ENCODE data around the gene SUCLG2. TPM values are rescaled to one million over a fixed set of nuclear protein-coding genes. Genes with fewer than 3 reads are reported as not detected.

SUCLG2 gene
- total RNA-seq, 1 experiment from 2014 or later: 49.0 TPM

DNA sequence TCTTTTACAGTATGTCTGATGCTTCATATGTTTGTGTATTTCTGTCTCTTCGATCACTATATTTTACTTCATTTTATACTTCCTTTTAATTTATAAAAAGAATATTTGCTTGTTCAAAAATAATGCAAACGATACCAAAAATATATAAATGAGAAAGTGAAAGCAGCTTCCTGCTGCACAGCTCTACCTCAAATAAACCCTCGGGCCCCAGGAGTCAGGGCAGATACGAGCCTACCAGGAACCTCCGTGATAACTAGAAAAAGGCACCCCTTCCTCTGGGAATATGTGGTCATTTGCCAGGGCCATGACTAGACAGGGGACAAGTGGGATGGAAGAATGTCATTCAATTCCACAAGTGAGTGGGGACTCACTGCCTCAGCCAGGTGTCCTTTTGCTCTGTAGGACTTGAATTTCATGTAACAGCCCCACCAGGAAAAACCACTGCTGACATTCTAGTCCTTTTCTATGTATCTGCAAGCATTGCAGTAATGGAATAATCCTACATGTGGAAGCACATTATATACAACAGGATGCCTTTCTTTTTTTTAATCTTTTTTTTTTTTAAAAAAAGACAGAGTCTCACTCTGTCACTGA is 133.3 kb downstream of the SUCLG2 start:
- no peak for DNase-seq (ENCODE audit: extremely low read depth, low read depth)

DNA sequence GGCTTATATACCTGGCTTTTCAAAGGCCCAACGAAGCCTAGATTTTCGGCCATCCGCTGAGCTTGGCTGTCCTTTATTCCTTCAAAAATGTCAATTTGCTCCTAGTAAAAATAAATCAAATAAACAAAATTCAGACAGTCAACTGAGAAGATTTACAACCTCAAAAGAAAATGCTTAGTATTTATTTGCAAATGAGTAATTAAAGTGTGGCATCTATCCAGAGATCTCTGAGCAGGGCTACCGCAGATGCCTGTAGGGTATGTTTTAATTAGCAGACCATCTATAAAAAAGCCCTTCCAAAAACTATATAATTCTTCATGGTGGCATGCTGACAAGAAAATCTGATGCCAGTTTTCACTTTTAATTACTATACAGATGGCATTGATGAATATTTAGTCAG is 136.2 kb downstream of the SUCLG2 start:
- no peak for DNase-seq (ENCODE audit: extremely low read depth, low read depth)

DNA sequence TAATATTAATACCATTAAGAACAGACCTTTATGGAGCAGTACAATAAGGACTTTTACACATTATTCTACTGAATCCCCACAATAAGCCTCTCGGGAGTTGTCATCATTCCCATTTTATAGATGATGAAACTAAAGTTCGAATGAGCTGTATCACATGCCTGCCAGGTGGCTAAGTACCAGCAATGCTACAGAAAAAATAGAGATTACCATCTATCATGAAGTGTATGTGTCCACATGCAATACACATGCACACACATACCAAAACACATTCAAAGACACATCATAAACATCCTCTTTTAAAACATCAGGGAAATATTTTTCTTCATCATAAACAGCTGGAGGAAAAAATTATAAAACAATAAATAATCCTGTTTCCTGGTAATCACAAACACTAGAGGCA is 136.6 kb downstream of the SUCLG2 start:
- DNase-seq (ENCODE audit: extremely low read depth, low read depth): no peak

DNA sequence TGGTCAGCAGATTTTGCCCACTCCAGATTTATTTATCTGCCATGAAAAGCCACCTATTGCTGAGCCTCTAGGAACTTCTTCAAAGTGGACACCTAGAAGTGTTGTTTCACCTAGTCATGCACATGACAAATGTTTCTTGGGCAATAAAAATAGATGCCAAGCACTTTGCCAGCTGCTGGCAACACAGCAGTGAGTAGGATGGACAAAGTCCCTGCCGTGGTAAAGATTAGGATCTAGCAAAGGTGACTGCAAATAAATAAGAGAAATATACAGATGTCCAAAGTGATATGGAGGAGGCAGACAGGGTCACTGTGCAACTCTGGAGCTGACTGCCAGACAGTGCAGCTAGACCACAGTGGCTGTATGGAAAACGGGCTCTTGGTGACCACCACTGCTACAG is 137.9 kb downstream of the SUCLG2 start:
- DNase-seq (ENCODE audit: extremely low read depth, low read depth): no peak

DNA sequence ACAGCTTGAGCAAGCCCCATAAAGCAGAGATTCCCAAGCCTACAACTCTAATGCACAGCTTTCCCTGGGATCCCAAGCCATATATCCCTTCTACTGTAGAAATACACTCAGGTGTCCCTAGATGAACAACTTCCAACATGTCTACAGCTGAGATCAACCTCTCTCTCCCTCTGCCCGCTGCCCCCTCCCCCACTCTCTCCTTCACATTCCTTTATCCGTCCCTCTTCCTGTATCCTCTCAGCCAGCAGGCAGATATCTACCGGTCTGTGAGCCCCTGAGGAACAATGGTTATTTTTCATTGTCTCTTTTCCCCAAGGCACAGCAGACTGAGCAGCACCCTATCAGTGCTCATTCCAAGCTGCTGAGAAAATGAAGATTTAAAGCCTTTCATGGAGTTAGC is 138.6 kb downstream of the SUCLG2 start:
- DNase-seq (ENCODE audit: extremely low read depth, low read depth): no peak

DNA sequence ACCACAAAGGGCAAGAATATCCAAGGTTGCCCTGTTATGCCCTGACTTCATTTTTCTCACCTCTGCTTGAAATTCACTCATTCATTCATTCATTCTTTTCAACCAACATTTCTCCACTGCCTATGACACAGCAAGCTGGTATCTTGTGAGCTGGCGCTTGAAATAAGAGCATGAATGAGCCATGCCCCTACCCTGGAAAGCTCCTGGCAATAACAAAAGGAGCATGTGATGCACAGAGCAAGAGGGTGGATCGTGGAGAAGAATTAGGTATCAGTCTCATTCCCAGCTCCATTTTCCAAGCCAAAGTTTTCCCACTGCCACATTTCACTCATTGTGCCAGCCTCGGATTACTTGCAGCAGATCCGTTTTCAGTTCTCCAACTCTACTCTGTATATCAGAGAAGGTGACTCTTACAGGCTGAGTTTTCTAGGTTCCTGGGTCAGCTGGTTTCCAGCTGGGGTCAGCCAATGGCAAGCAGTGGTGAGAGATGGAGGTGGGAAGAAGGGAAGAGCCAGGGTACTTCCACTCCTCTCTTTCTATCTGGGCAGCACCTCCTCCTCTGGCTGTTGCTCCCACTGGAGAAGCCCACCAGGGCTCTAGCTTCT is 144.8 kb downstream of the SUCLG2 start:
- no peak for DNase-seq (ENCODE audit: extremely low read depth, low read depth)

DNA sequence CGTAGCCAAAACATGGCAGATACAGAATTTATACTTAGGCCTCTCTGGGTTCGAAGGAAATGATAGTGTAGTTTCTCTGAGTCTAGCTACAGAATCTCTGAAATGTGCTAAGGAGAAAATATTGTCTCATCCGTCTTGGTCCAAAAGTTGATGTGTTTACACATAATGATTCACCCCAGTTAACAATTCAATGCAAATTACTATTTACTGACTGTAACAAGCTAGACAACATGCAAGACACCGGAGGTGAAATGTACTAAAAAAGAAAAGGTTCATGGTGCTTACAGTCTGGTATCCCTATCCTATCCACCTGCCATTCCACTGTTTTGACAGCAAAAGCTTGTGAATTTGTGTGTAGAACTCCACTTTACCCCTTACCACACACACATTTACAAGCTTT is 146.8 kb downstream of the SUCLG2 start:
- no peak for DNase-seq (ENCODE audit: extremely low read depth, low read depth)

DNA sequence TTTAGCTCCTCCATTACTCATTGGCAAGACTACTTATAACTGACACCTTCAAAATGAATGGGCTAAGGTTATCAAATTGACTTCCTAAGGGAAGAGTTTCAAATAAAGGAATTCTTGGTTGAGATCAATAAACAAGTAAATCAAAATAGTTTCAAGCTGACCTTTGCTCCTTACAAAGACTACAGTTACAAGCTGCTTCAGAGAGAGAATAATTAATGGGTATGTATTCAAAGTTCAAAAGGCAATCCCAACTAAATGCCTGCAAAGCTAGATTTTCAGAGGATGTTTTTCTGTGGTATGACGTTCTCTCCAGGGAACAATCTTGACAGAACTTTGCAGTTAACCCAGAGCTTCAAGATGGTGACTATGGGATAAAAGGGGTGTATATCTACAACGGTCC is 153.7 kb downstream of the SUCLG2 start:
- DNase-seq (ENCODE audit: extremely low read depth, low read depth): no peak

DNA sequence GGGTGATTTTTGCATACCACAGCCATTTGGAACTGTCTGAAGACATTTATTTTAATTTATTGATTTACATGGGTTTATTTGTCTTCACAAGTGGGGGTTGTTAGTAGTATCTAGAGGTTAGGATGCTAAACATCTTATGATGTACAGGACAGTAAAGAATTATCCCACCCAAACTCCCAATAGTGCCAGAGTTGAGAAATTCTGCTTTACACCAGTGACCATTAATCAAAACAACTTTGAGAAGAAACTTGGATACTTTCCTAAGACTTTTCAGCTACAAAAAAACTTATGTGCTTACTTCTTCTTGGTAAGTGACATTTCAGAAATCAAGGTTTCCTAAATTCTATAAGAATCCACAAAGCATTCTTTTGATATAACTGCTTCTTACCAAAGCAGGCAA is 156.7 kb downstream of the SUCLG2 start:
- DNase-seq (ENCODE audit: extremely low read depth, low read depth): no peak

DNA sequence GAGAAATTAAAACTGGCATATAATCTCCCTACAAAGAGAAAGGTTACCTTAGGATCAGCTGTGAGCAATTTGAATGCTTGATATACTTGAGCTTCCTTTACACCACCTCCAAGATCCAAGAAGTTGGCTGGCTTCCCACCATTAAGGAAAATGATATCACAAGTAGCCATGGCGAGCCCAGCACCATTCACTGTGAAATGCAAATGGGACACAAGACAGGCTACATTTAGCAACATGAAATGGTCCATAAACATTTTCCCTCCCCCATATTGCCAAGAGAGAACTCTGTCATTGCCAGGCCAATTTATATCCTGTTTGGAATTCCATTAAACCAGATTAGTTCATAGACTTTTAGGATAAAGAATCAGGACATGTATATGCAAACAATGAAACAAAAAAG is 158.7 kb downstream of the SUCLG2 start:
- no peak for DNase-seq (ENCODE audit: extremely low read depth, low read depth)

DNA sequence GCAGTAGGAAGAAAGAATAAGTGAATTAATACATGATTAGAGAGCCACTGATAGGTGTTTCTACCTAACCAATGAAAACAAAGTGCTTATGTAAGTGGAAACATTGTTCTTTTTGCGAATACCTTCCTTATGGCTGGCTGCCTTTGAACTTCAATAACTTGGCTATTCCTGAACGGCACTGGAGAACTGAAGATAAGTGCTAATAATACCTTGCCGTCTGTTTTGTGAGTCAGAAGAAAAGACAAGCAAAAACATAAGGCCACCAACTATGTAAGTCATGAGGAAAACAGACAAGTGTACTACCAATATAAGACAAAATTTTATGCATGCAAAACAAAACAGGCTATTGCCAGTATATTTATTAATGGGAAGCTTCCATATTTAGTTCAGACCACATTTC is 160.6 kb downstream of the SUCLG2 start:
- no peak for DNase-seq (ENCODE audit: extremely low read depth, low read depth)

DNA sequence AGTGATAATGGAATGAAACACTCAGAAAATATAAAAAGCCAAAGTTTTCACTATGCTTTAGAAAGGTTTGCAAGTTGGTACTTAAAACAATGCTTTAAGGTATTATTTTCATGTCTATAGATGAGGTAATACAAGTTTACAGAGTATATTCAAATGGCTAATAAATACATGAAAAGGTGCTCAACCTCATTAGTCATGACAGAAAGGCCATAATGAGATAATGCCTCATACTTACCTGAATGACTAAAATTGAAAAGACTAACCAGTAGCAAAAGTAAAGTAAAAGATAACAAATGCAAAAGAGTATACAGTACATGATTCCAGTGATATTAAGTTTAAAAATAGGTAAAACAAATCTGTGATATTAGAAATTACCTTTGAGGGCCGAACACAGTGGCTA is 163.8 kb downstream of the SUCLG2 start:
- no peak for DNase-seq (ENCODE audit: extremely low read depth, low read depth)

DNA sequence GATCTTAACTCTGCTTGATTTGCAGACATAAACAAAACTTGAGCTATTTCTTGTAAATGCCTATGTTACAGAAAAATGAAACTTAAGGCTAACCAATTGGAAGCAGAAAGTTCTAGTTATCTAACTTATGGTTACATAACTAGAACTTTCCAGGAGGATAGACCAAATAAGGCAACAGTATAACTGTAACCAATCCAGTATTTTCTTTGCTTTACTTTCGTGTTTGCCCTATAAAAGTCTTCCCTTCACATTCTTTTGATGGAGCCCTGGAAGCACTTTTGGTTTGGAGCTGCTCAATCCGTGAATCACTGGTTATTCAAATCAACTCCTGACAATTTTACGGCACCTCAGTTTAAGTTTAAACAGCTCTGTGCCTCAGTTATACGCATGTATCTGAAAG is 164.6 kb downstream of the SUCLG2 start:
- DNase-seq (ENCODE audit: extremely low read depth, low read depth): no peak

DNA sequence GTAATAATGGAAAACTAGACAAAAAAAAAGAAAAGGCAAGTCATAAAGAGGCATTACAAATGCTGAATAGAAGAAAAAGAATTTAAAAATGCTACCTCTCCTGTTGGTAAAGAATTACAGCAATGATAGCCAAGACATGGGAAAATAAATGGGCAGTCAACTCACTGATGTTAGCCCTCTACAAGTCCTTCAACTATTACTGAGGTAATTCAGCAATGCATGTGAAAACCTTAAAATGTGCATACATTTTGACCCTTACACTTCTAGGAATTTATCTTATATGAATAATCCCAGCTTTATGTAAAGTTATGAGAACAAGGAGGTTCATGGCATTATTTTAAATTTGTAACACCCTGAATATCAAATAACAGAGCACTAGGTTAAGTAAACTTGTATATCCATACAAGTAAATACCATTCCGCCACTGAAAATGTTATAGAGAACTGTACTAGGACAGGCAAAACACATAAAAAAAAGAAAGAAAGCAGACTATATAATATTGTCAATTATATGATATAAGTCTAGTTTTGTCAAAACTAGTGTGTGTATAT is 166.8 kb downstream of the SUCLG2 start:
- no peak for DNase-seq (ENCODE audit: extremely low read depth, low read depth)

DNA sequence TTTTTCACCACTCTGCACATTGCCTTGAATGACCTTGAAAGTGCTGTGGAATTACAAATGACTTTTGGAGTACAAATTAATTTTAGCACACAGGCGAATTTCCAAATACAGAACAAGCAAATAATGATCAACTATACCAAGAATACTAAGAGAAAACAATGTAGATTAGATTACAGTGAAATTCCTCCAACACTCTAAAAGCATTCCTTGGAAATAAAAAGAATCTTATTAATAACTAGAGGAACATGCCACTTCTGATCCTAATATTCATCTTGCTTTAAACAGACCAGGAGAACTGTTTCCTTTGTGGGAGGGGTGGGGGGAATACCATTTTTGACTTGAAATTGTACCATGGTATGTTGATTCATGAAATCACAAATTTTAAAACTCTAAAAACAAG is 167.5 kb downstream of the SUCLG2 start:
- no peak for DNase-seq (ENCODE audit: extremely low read depth, low read depth)

DNA sequence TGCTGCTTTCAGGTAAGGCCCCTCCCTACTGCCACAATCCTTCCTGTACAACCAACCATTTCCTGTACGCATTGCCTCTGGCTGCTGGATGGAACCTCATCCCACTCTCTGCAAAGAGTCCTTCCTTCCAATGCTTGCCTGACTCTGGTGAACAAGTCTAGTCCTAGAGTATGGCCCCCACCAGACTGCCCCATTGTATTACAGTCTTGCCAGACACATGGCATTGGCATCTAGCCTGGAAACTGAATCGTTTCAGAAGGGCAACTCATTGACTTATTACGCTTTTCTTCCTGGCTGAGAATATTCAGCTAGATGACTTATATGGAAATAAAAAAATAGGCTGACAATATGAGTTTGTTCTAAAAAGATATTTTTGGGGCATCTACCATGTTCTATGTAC is 170.3 kb downstream of the SUCLG2 start:
- DNase-seq (ENCODE audit: extremely low read depth, low read depth): no peak

DNA sequence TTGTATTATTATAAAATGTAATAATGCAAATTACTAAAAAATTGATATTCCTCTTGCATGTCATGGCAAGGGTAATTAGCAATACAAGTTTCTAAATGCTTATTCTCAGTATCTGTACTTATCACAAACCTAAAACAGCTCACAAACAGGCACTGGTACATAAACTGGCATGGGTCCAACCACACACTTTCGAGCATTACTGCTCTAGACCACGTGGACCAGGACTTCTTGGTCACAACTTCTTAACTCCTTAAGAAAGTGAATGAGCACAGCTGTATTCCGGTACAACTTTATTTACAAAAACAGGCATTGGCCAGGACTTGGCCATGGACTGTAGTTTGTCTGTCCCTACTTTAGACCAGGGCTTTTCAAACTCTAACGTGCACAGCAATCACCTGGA is 173.3 kb downstream of the SUCLG2 start:
- DNase-seq (ENCODE audit: extremely low read depth, low read depth): no peak

DNA sequence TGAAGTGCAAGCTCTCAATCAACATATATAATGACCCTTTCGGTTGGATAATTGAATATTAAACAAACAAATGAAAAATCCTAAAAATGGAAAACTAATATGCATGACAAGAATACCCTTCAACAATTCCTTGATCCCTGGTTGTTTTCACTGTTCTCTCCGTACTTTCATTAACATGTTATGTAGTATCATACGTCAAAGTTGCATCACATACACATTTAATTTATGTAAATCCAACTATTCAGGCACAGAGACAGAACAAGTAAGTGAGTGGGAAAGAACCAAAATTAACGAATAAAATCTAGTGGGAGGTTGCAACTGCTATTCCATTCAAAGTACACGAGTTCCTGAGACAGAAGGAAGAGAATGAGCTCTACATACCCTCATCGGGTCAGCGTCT is 176.0 kb downstream of the SUCLG2 start:
- DNase-seq (ENCODE audit: extremely low read depth, low read depth): no peak

DNA sequence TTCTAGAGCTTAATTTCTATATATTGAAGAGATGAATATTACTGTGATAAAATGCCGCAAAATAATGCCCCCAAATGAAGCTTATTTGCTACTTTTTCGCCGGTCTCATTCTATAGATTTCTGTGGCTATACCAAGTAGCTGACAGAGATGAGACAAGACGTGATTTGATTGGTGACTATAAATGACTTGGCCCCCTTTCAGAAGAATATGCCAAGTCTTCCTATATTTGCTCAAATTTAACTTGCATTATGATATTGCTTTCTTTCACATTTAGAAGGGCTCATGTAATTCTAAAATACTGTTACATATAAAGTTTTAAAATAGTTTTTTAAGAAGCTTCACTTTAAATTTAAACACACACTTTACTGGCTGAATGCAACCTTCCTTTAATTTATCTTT is 180.1 kb downstream of the SUCLG2 start:
- no peak for DNase-seq (ENCODE audit: extremely low read depth, low read depth)

DNA sequence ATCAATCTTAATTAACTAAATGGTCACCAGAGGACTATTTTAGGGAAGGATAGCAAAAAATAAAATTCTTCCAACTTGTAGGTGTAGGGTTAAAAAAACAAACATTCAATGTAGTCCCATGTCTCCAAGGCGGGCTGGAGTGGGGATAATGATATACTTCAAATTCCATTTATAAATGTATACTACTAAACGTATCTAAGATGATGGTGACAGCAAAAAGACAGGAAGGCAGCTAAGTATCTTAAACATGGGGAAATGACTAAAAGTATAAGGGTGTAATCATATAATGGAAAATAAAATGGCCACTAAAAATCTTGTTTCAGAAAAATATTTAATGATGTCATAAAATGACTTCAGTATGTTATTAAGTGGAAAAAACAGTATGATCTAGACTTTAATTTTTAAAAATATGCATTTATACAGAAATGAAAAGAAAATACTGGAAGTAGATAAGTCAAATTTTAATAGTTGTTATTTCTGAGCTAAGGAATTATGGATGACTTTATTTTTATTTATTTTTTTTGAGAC is 181.7 kb downstream of the SUCLG2 start:
- no peak for DNase-seq (ENCODE audit: extremely low read depth, low read depth)

DNA sequence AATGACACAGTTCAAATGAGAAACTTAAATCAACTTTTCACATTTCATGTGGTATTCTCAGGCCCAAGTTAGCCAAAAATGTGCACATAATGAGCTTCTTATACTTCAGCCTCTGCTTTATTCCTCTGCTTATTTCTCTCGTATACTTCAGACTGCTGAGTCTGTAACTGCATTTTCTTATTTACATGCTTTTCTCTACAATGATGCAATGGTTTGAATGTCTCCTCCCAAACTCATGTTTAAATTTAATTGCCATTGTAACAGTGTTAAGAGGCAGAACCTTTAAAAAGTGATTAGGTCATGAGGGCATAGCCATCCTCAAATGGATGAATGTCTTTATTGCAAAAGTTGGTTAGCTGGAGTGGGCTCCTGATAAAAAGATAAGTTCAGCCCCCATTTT is 184.2 kb downstream of the SUCLG2 start:
- no peak for DNase-seq (ENCODE audit: extremely low read depth, low read depth)

DNA sequence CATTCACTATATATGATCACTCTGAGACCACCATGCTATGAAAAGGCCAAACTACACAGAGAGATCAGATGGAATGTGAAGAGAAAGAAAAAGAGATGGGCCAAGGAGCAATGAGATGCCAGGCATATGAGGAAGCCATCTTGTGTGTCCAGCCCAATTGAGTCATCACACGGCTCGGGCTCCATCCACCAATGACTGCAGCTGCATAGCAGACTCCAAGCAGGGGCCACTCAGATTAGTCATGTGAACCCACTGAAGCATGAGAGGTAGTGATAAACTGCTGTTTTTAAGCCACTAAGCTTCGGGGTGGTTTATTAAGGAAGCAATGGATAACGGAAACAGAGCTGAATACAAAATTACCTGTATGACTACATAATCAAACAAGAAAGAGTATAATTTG is 185.9 kb downstream of the SUCLG2 start:
- no peak for DNase-seq (ENCODE audit: extremely low read depth, low read depth)

DNA sequence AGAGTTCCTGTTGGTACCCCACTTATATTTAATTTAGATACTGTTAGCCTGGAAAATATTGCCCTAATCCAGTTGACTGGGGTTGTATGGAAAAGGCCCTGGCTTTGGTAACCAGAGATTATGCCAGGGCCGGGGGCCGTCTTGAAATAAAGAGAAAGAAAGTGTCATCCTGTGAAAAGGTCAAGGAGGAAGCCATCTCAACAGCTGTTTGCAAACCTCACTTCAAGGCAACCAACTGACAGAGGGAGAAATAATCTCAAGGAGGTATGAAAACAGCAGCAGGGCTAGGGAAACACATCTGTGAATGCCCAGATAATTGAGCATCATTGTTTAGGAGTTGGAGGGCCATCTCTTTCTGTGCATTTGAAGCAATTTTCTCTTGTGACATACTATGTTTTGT is 190.8 kb downstream of the SUCLG2 start:
- no peak for DNase-seq (ENCODE audit: extremely low read depth, low read depth)
